OCI-M1 (cell line): Measurements from ENCODE around the gene BAIAP3.
A peak's percentile ranks its signal among the peaks of the same experiment; 100 is the strongest.

Experiments
- DNase-seq: peaks from one replicate; lab custom pipeline; 2025; lab: John Stamatoyannopoulos, UW

The BAIAP3 gene

DNA sequence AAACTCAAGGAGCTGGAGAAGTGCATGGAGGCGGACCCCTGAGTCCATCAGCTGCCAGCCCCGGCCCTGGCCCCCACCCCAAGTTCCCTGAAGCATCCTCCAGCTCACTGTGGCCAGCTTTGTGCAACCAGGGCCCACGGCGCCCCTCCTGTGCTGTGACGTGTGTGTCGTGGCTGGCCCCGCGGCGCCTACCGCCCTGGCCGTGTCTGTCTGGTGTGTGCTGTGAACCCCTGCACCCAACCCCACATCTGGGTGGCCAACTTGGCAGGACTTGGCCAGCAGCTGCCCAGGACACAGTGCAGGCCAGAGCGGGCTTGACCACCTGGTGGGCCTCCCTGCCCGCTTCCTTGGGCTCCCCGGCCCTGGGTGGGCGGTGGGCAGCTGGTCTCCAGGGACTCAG lies 15.0 kb downstream of the BAIAP3 start:
- DNase-seq = no peak

DNA sequence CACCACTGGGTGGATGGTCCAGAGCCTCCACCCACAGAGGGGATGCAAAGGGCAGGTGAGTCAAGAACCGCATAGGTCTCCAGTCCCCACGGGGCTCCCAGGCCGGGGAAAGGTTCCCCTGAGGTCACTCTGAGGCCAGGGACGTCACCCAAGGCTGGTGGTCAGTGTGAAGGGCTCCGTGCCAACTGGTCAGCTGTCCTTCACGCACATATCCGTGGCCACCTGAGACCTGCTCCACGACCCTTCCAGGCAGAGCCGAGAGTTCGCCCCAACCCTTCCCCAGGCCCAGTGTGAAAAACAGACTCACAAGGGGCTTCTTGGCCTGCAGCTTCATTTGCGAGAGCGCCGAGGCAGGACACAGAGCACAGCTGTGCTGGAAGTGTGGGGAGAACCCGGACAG lies 15.5 kb downstream of the BAIAP3 start:
- DNase-seq = no peak

DNA sequence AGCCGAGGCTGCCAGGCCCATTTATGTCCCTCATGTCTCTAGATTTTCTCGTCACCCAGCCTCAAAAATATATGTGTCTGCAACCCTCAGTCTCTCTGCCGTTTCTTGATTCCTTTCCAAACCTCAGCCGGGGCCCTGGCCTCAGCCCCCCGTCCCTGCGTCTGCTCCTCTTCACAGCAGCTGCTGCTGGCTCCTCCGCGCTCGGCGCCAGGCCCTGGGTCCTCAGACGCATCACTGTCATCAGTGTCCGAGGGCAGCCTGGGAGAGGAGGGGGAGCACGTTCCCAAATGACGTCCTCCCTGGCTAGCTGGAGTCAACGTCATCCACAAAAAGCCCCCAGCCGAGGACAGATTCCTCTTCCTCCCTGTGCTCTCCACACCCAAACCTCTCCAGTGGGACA lies 15.9 kb downstream of the BAIAP3 start:
- no peak for DNase-seq

GRCh38 chr16:1349951-1350350 lies 16.5 kb downstream of the BAIAP3 start:
- no peak for DNase-seq

DNA sequence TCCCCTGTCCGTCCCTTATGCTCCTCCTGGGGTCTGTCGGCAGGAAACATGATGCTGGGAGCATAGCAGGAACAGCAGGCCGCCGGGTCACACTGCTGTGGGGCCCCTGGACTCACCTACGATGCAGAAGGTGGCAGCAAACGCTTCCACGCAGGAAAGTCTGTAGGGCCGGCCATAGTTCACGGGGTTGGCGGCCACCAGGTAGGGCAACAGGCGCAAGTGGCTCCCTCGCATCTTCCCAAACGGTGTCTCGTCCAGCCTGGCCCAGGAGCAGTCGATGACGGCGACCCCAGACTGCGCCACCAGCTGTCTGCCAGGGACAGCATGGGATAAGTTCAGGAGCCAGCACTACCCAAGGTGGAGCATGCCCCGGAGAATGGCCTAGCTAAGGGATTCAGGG lies 17.2 kb downstream of the BAIAP3 start:
- no peak for DNase-seq

DNA sequence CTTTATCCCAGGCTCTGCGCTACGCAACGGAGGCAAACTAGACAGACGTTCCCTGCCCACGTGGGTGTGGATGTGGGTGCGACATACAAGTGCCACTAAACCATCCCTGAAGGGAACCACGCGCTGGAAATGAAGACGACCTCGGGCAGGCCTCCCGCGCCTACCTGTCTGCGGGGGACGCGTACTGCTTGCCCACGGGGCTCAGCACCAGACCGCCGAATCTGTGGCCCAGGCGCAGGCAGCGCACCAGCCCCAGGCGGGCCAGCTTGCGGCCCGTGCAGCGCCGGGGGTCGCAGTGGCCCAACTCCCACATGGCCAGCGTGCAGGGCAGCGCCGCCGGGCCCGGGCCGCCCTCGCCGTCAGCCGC lies 17.8 kb downstream of the BAIAP3 start:
- DNase-seq = no peak

DNA sequence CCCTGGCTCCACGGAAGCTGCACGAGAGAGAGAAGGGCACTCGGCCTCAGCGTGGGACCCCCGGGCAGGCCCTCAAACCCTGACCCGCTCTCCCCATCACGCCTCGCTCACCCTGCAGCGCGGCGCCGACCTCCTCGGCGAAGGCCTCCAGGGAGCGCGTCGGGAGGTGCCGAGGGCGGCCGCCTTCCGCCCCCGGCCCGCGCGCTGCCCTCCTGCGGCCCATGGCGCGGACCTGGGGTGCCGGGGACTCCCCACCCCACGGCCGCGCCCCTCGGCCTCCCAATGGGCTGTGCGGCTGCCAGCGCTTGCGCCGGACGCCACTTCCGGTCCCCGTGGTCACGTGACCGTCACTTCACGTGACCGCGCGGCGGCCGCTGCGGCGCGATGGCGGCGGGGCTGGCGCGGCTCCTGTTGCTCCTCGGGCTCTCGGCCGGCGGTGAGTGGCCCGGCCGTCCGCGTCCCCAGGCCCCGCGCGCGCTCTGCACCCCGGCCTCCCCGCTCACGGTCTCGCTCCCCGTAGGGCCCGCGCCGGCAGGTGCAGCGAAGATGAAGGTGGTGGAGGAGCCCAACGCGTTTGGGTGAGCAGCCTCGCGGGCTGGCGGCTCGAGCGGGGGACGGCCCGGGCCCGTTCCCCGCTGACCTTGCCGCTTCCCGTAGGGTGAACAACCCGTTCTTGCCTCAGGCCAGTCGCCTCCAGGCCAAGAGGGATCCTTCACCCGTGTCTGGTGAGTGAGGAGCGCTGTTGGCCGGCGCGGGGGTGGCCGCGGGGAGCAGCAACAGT lies 18.3 kb downstream of the BAIAP3 start, which contains the start of the genes GNPTG and TSR3:
Gene GNPTG (plus strand): TSS at position 350 of the 781 bp plus-strand sequence. CDS start 35 bp downstream, at position 385.
Gene TSR3 (minus strand): TSS at position 297 of the 781 bp plus-strand sequence. CDS start 74 bp downstream, at position 223.
- peak; percentile 89 for DNase-seq

- peak; percentile 7 for DNase-seq
Measured at GRCh38 chr16:1354815-1355540, 21.5 kb downstream of the BAIAP3 start.

DNA sequence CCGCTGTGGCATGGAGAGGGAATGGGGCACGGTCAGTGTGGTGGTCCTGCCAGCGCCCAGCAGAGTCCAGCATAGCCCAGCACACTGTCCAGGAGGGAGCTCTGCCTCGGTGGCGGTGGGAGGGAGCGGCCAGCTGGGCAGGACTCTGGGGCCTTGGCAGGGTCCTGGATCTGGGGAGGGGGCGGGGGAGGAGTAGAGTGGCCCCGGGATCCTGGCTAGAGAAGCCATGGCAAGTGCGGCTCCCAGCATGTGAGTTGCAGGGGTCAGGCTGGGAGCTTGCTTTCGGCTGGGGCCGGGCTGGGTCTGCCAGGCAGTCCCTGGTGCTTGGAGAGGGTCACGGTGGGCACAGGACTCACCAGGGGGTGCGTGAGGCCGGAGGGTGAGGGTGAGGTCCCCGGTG lies 22.1 kb downstream of the BAIAP3 start:
- DNase-seq = no peak

DNA sequence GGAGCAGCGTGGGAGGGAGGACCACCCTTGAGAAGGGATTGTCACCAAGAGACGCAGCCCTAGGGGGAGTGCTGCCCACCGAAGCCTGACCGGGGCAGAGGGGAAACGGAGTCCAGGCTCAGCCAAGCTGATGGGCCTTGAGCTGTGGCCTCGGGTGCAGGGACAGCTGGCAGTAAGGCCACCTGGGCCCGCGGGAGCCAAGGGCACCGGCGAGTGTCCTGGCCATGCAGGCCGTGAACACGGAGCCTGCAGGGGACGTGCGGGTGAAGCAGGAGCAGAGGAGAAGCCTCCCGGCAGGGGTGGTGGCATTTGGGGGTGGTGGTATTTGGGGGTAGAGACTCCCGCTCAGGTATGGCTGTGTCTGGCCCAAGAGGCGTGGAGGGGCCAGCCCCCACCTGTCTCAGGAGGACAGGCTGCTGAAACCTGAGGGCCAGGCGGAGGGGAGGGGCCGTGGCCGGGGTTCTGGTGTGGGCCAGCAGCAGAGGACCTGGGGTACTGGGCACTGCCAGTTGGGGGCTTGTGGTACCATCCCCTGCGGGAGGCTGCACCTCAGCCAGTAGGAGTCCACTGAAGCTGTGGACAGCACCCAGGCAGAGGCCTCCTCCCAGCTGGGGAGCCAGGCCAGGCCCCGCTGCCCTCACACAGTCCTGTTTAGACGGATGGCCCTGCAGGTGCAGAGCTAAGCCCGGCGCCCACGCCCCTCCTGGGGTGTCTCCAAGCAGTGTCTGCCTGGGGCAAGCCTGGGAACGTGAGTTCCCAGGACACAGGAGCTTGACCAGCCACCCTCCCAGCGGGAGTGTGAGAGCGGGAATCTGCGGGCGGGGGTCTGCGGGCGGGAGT lies 22.8 kb downstream of the BAIAP3 start:
- no peak for DNase-seq

DNA sequence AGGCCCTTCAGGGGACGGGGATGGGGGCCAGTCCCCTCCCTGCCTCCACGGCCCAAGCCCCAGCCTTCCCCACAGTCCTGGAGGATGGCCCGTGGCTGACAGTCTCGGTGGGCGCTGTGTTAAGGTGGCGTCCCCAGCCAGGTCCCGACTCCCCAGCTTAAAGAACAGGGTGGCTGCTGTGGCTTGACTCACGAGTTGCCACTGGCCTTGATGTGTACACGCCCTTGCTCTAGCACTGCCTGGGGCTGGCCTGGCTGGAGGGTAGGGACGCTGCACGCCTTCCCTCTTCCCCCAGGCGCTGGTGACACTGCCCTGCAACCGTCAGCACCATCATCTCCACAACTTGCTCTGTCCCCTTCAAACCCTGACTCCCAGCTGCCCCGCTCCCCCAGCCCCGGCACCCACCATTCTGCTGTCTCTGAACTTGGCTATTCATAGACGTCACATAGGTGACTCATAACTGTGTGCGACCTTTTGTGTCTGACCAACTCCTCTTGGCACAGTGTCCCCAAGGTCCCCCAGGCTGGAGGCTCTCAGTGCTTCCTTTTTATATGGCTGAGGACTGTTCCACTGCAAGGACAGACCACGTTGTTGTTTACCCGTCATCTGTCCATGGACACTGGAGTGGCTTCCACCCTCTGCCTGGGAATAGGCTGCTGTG lies 24.6 kb downstream of the BAIAP3 start:
- no peak for DNase-seq

DNA sequence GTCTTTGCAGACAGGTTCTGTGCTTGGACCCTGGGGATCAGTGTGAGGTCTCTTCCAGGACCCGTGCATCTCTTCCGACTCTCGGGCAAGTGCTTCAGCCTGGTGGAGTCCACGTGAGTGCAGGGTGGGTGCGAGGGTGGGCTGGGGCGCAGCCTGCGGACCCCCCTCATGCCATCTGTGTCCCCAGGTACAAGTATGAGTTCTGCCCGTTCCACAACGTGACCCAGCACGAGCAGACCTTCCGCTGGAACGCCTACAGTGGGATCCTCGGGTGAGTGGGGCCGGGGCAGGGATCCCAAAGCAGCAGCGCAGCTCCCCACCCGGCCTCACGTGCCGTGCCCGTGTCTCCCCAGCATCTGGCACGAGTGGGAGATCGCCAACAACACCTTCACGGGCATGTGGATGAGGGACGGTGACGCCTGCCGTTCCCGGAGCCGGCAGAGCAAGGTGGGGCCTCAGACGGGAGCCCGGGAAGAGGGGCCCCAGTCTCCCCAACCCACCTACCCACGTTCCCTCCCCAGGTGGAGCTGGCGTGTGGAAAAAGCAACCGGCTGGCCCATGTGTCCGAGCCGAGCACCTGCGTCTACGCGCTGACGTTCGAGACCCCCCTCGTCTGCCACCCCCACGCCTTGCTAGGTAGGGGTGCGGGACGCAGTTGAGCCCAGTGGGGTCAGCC lies 28.4 kb downstream of the BAIAP3 start:
- DNase-seq = no peak

- no peak for DNase-seq
Measured at GRCh38 chr16:1362807-1363206, 29.4 kb downstream of the BAIAP3 start.

- DNase-seq = peak; percentile 68
Measured at GRCh38 chr16:1363501-1364041, 30.1 kb downstream of the BAIAP3 start.

- DNase-seq = no peak
Measured at GRCh38 chr16:1364510-1364909, 31.1 kb downstream of the BAIAP3 start.

- DNase-seq = no peak
Measured at GRCh38 chr16:1366060-1366711, 32.7 kb downstream of the BAIAP3 start.

DNA sequence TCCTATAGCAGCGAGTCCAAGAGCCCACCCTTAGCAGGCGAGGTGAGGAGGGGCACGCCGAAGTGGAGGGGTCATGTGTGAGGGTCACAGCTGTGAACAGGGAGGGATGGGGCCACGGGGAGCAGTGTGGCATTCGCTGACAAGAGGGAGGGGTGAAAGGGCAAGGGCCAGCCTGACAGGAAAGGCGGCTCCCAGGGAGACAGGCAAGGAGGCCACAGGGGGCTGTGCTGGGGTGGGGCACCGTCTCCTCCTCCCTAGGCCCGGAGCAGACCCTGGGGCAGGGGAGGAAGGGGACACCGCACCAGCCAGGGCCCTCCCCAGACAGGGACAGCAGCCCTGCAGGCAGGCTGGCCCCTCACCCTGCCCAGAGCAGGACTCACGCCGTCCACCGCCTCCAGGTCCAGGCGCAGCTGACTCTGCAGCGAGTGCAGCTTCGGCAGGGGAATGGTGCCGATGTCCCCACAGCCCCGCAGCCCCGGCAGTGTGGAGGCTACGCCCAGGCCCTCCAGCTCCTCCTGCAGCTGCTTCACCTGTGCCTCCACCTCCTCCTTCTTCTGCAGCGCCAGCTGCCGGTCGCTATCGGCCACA lies 33.4 kb downstream of the BAIAP3 start:
- no peak for DNase-seq

DNA sequence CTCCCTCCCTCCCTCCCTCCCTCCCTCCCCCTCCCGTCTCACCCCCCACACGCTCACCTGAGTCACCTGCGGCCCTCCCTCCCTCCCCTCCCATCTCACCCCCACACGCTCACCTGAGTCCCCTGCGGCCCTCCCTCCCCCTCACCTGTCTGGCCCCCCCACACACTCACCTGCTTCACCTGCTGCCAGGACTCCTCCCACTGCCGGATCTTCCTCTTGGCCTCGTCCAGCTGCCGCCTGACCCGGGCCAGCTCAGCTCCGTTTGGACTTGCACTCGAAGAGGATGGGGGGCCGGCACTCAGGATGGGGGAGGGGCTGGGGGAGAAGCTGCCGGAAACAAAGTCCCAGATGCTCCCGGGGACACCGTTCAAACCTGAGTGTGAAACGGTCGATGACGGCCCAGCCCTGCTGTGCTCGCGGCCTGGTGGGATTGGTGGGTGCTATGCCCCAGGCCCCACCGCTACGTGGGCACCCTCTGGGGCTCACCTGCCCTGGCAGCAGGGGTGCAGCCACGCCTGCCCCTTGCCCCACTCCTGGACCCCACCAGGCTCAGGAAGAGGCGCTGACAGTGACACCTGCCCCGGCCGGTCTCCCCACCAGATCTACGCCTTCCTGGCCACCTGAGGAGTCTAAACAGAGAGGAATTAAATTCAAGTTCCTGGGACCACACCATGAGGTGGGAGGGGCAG lies 34.2 kb downstream of the BAIAP3 start:
- no peak for DNase-seq
